Nephron progenitor cell (in vitro differentiated cells): ENCODE measurements around the gene ZG16B.

Source experiments
- DNase-seq: peaks from one replicate; pipeline ENCODE4 v3.0.0; 2021
- H3K27ac Mint-ChIP-seq: 2 replicates; pipeline ENCODE4 v1.8.0; 2021; ENCODE audit warnings: mild to moderate bottlenecking, moderate library complexity, mixed read lengths
- H3K27me3 Mint-ChIP-seq: 2 replicates; pipeline ENCODE4 v1.8.0; 2021; ENCODE audit warnings: mild to moderate bottlenecking, low read depth, mixed read lengths; ENCODE audit not compliant: poor library complexity
- H3K36me3 Mint-ChIP-seq: 2 replicates; pipeline ENCODE4 v1.8.0; 2021; ENCODE audit warnings: low read depth, mixed read lengths
- H3K4me1 Mint-ChIP-seq: 2 replicates; pipeline ENCODE4 v1.8.0; 2021; ENCODE audit warnings: mixed read lengths
- H3K4me3 Mint-ChIP-seq: 2 replicates; pipeline ENCODE4 v1.8.0; 2021; ENCODE audit warnings: mild to moderate bottlenecking, moderate library complexity, mixed read lengths
- H3K9me3 Mint-ChIP-seq: 2 replicates; pipeline ENCODE4 v1.8.0; 2021; ENCODE audit warnings: mild to moderate bottlenecking, moderate library complexity, mixed read lengths
- TF ChIP-seq, protein P1 (sequence below): fragments of 200-600 bp; sonication (generic); IDR thresholded peaks from 2 replicates; pipeline ENCODE4 v1.5.0; 2021; ENCODE audit warnings: antibody characterized with exemption

ZG16B gene

GRCh38 chr16:2829501-2830354 is at the start of gene ZG16B:
Gene ZG16B, plus strand, starts transcription at chr16:2830303. Its CDS starts 139 bp downstream, at chr16:2830442.
- Mint-ChIP-seq H3K4me1 (no peaks in the 10 kb centered on the region), H3K36me3 (no peaks in the 10 kb centered on the region), H3K27ac (no peak within 1 kb of the TSS), H3K9me3 (no peaks in the 10 kb centered on the region), H3K27me3 (peaks cover 52% of the 10 kb centered on the region), H3K4me3 (no peak within 1 kb of the TSS)
- no peak for DNase-seq
- TF ChIP-seq, protein P1, sequence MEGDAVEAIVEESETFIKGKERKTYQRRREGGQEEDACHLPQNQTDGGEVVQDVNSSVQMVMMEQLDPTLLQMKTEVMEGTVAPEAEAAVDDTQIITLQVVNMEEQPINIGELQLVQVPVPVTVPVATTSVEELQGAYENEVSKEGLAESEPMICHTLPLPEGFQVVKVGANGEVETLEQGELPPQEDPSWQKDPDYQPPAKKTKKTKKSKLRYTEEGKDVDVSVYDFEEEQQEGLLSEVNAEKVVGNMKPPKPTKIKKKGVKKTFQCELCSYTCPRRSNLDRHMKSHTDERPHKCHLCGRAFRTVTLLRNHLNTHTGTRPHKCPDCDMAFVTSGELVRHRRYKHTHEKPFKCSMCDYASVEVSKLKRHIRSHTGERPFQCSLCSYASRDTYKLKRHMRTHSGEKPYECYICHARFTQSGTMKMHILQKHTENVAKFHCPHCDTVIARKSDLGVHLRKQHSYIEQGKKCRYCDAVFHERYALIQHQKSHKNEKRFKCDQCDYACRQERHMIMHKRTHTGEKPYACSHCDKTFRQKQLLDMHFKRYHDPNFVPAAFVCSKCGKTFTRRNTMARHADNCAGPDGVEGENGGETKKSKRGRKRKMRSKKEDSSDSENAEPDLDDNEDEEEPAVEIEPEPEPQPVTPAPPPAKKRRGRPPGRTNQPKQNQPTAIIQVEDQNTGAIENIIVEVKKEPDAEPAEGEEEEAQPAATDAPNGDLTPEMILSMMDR: no peak

- H3K4me1 Mint-ChIP-seq: peaks cover 34% of the 10 kb centered on the region
- H3K9me3 Mint-ChIP-seq: no peaks in the 10 kb centered on the region
- peaks cover 15% of the 10 kb centered on the region for H3K27me3 Mint-ChIP-seq
- H3K27ac Mint-ChIP-seq: no peak overlapping the region
- no peak for DNase-seq
- H3K4me3 Mint-ChIP-seq: no peak overlapping the region
- H3K36me3 Mint-ChIP-seq: no peaks in the 10 kb centered on the region
- TF ChIP-seq, protein P1: no peak
Measured at GRCh38 chr16:2782583-2783351, 47.3 kb upstream of the ZG16B start.

- peaks cover 21% of the 10 kb centered on the region for H3K27me3 Mint-ChIP-seq
Measured at GRCh38 chr16:2783581-2784357, 46.3 kb upstream of the ZG16B start.

DNA sequence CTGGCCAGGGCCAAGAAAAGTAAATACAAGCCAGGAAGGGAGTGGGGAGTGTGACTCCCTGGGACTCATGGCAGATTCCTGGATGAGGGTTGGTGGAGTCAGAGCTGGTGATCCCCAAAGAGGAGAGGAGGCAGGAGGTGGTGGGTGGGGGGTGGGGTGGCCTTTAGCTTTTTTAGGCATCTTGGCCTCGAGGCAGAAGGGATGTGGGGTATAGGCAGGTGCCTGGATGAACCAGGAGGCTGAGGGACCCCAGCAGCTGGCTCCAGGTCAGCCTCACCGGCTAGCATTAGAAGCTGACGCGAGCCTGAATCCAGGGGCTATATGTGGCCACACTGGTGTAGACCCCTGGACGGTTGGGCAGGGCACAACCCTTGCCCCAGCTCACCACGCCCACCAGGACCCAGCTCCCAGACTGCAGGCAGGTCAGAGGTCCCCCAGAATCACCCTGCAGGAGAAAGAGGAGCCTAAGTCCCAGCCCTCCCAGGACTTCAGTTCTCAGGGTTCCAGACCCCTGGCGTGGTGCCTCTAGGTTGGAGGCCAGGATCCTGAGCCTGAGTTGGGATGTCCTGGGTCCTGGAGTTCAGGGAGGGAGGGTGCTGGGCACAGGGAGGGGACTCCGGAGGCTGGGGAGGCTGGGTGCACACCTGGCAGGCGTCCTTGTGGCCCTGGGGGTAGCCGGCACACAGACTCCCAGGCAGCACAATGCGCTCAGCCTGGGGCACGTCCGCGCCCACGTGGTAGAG is 45.6 kb upstream of the ZG16B start:
- Mint-ChIP-seq H3K36me3 (no peaks in the 10 kb centered on the region), H3K4me1 (peaks cover 25% of the 10 kb centered on the region), H3K9me3 (no peaks in the 10 kb centered on the region), H3K4me3 (no peak overlapping the region), H3K27me3 (peaks cover 29% of the 10 kb centered on the region), H3K27ac (no peak overlapping the region)
- DNase-seq: no peak
- TF ChIP-seq, protein P1: no peak

More at GRCh38 chr16:2783581-2784357, 46.3 kb upstream of the ZG16B start:
- Mint-ChIP-seq H3K4me3 (no peak overlapping the region), H3K4me1 (peaks cover 26% of the 10 kb centered on the region), H3K36me3 (no peaks in the 10 kb centered on the region), H3K9me3 (no peaks in the 10 kb centered on the region), H3K27ac (no peak overlapping the region)
- TF ChIP-seq, protein P1: no peak
- DNase-seq: no peak

DNA sequence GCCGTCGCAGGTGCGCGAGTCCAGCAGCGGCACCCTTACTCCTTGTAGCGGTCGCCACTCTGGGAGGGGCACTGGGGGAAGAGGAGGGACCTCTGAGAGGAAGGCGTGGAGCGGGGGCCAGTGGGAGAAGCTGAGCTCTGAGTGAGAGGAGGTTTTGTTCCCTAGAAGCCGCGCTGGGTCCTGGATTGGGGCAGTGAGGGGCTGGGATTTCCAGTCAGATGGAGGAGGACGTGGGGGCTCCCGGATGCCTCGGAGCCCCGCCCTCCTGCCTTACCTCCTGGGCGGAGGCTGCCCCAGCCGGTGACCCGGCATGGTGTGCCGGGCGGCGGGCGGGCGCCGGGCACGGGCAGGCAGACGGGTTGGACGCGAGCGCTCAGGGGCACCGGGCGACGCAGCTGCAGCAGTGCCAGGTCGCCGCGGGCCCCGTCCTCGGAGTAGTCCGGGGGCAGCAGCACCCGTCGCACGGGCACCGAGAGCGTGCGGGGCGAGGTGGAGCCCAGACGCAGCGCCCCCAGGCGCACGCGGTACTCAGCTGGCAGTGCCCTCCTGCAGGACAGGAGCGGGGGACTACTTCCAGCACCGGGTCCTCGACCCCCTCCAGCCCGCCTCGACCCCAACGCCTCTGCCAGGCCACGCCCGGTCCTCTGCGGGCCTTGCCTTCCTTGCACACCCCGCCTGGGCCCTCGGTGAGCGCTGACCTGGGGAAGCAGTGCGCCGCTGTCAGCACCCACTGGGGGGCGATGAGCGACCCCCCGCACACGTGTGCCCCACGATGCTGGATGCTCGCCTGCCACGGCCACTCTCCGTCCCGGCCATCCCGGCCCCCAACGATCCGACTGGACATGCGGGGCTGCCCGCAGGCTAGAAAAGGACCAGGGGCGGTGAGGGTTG is 44.8 kb upstream of the ZG16B start:
- DNase-seq: no peak
- H3K27me3 Mint-ChIP-seq: peaks cover 37% of the 10 kb centered on the region
- H3K4me1 Mint-ChIP-seq: peaks cover 22% of the 10 kb centered on the region
- H3K4me3 Mint-ChIP-seq: no peak overlapping the region
- TF ChIP-seq, protein P1: no peak
- no peaks in the 10 kb centered on the region for H3K9me3 Mint-ChIP-seq
- no peak overlapping the region for H3K27ac Mint-ChIP-seq
- H3K36me3 Mint-ChIP-seq: no peaks in the 10 kb centered on the region
